Mucosa of rectum (tissue), 2 donors: ENCODE data around the gene TMEM17.

Experiments
- H3K27ac ChIP-seq, 2 donors: one replicate each; pipeline ENCODE4 v1.7.0; 2013; ENCODE audit warnings: inconsistent platforms in 2 of 2, low read depth in 2 of 2, low read length in 2 of 2
- H3K27me3 ChIP-seq, 2 donors: one replicate each; pipeline ENCODE4 v1.7.0; 2013; ENCODE audit warnings: low read length in 2 of 2; ENCODE audit not compliant: control insufficient read depth in 2 of 2, insufficient read depth in 2 of 2
- H3K36me3 ChIP-seq, 2 donors: one replicate each; pipeline ENCODE4 v1.7.0; 2013; ENCODE audit warnings: low read length in 2 of 2; ENCODE audit not compliant: control insufficient read depth in 2 of 2, insufficient read depth in 2 of 2
- H3K4me1 ChIP-seq, 2 donors: one replicate each; pipeline ENCODE4 v1.7.0; 2013; ENCODE audit warnings: low read length in 2 of 2, mild to moderate bottlenecking in 1 of 2; ENCODE audit not compliant: control insufficient read depth in 2 of 2, insufficient read depth in 2 of 2
- H3K4me3 ChIP-seq, 2 donors: one replicate each; pipeline ENCODE4 v1.7.0; 2013; ENCODE audit warnings: low read length in 2 of 2
- H3K9ac ChIP-seq, 2 donors: one replicate each; pipeline ENCODE4 v1.7.0; 2013; ENCODE audit warnings: low read length in 2 of 2, low read depth in 1 of 2, mild to moderate bottlenecking in 1 of 2
- H3K9me3 ChIP-seq, 2 donors: one replicate each; pipeline ENCODE4 v1.7.0; 2013; ENCODE audit warnings: low read length in 2 of 2; ENCODE audit not compliant: control insufficient read depth in 2 of 2
- donor health status: healthy.
- donor health status: Normal muscosa, but diverticular disease.

Gene TMEM17

GRCh38 chr2:62512384-62512783 lies 6.4 kb upstream of the TMEM17 start:
- Histone ChIP-seq H3K27ac (no peak overlapping the region), H3K9ac (no peak overlapping the region), H3K4me1 (no peaks in the 10 kb centered on the region), H3K36me3 (no peaks in the 10 kb centered on the region), H3K4me3 (no peak overlapping the region), H3K27me3 (no peaks in the 10 kb centered on the region), H3K9me3 (no peaks in the 10 kb centered on the region)

GRCh38 chr2:62511636-62512035 lies 5.6 kb upstream of the TMEM17 start:
- H3K9ac ChIP-seq = no peak overlapping the region
- no peaks in the 10 kb centered on the region for H3K9me3 ChIP-seq
- H3K36me3 ChIP-seq = no peaks in the 10 kb centered on the region
- no peak overlapping the region for H3K27ac ChIP-seq
- H3K27me3 ChIP-seq = no peaks in the 10 kb centered on the region
- H3K4me1 ChIP-seq = peaks cover 0 to under 1% of the 10 kb centered on the region in 2 donors
- H3K4me3 ChIP-seq = no peak overlapping the region

- Histone ChIP-seq H3K4me1 (peaks cover 0 to 3% of the 10 kb centered on the region in 2 donors), H3K9me3 (no peaks in the 10 kb centered on the region), H3K4me3 (peak overlapping the region; percentile 81 to 88), H3K9ac (peak overlapping the region; percentile 48 to 77), H3K27ac (peak overlapping the region; percentile 73 to 82), H3K36me3 (no peaks in the 10 kb centered on the region), H3K27me3 (no peaks in the 10 kb centered on the region)
These were observed 391 bp upstream of the TMEM17 start for GRCh38 chr2:62506421-62506750.

GRCh38 chr2:62505109-62505749 lies 766 bp downstream of the TMEM17 start:
- H3K4me1 ChIP-seq = peaks cover 0 to 3% of the 10 kb centered on the region in 2 donors
- H3K27me3 ChIP-seq = no peaks in the 10 kb centered on the region
- no peaks in the 10 kb centered on the region for H3K36me3 ChIP-seq
- peak overlapping the region; percentile 81 to 88 for H3K4me3 ChIP-seq
- H3K9me3 ChIP-seq = no peaks in the 10 kb centered on the region
- peak overlapping the region; percentile 73 to 82 for H3K27ac ChIP-seq
- H3K9ac ChIP-seq = peak overlapping the region in 1 of 2 donors; percentile 77

- H3K4me1 ChIP-seq = peaks cover 0 to 3% of the 10 kb centered on the region in 2 donors
- no peak overlapping the region for H3K27ac ChIP-seq
- no peak overlapping the region for H3K9ac ChIP-seq
- no peak overlapping the region for H3K4me3 ChIP-seq
- no peaks in the 10 kb centered on the region for H3K9me3 ChIP-seq
- H3K27me3 ChIP-seq = no peaks in the 10 kb centered on the region
- no peaks in the 10 kb centered on the region for H3K36me3 ChIP-seq
These were observed 1.3 kb downstream of the TMEM17 start for GRCh38 chr2:62504657-62505056.

GRCh38 chr2:62501794-62502500 lies 4.0 kb downstream of the TMEM17 start:
- no peak overlapping the region for H3K4me3 ChIP-seq
- H3K36me3 ChIP-seq = no peaks in the 10 kb centered on the region

GRCh38 chr2:62501069-62501468 lies 4.9 kb downstream of the TMEM17 start:
- Histone ChIP-seq H3K9me3 (no peaks in the 10 kb centered on the region), H3K9ac (no peak overlapping the region), H3K27me3 (no peaks in the 10 kb centered on the region), H3K4me1 (no peaks in the 10 kb centered on the region), H3K27ac (no peak overlapping the region), H3K36me3 (no peaks in the 10 kb centered on the region), H3K4me3 (no peak overlapping the region)

More at GRCh38 chr2:62501794-62502500, 4.0 kb downstream of the TMEM17 start:
- Histone ChIP-seq H3K27ac (no peak overlapping the region), H3K9me3 (no peaks in the 10 kb centered on the region), H3K4me1 (peaks cover 0 to 3% of the 10 kb centered on the region in 2 donors), H3K9ac (no peak overlapping the region), H3K27me3 (no peaks in the 10 kb centered on the region)

- Histone ChIP-seq H3K9me3 (no peaks in the 10 kb centered on the region), H3K27ac (no peak overlapping the region), H3K36me3 (no peaks in the 10 kb centered on the region), H3K4me1 (no peaks in the 10 kb centered on the region), H3K4me3 (no peak overlapping the region), H3K9ac (no peak overlapping the region), H3K27me3 (no peaks in the 10 kb centered on the region)
These were observed 6.5 kb downstream of the TMEM17 start for GRCh38 chr2:62499430-62500060.

GRCh38 chr2:62498739-62499138 lies 7.3 kb downstream of the TMEM17 start:
- no peak overlapping the region for H3K4me3 ChIP-seq
- H3K9me3 ChIP-seq = no peaks in the 10 kb centered on the region
- H3K36me3 ChIP-seq = no peaks in the 10 kb centered on the region

GRCh38 chr2:62495761-62496160 lies 10.2 kb downstream of the TMEM17 start:
- H3K9me3 ChIP-seq = no peaks in the 10 kb centered on the region
- no peak overlapping the region for H3K9ac ChIP-seq
- no peaks in the 10 kb centered on the region for H3K27me3 ChIP-seq
- no peak overlapping the region for H3K27ac ChIP-seq
- no peaks in the 10 kb centered on the region for H3K4me1 ChIP-seq
- H3K36me3 ChIP-seq = no peaks in the 10 kb centered on the region
- H3K4me3 ChIP-seq = no peak overlapping the region

More at GRCh38 chr2:62498739-62499138, 7.3 kb downstream of the TMEM17 start:
- no peaks in the 10 kb centered on the region for H3K4me1 ChIP-seq
- no peak overlapping the region for H3K9ac ChIP-seq
- H3K27me3 ChIP-seq = no peaks in the 10 kb centered on the region
- no peak overlapping the region for H3K27ac ChIP-seq
